OCI-LY3 (cell line): ENCODE data around the gene ZSCAN30.

ENCODE experiments used
- H2AFZ ChIP-seq: fragments of 200-600, 300-600 bp; shearing (Covaris generic); 2 replicates; pipeline ENCODE4 v1.6.0; 2014; ENCODE audit warnings: antibody characterized with exemption, low read depth, low read length
- H3K27ac ChIP-seq: fragments of 200-600, 300-600 bp; sonication (generic); 2 replicates; pipeline ENCODE4 v1.5.1; 2014; ENCODE audit warnings: mild to moderate bottlenecking, low read length, moderate library complexity, mixed read lengths
- H3K27me3 ChIP-seq: fragments of 200-600, 300-600 bp; sonication (generic); 2 replicates; pipeline ENCODE4 v1.6.1; 2014; ENCODE audit warnings: low read depth, low read length, mixed read lengths
- H3K36me3 ChIP-seq: fragments of 200-600, 300-600 bp; sonication (generic); replicated peaks from 2 replicates; pipeline ENCODE3; 2014; ENCODE audit warnings: low read depth, low read length, mixed read lengths
- H3K4me1 ChIP-seq: fragments of 300-600, 200-600 bp; sonication (generic); 2 replicates; pipeline ENCODE4 v1.6.1; 2014; ENCODE audit warnings: low read length, mixed read lengths
- H3K4me2 ChIP-seq: fragments of 200-600, 300-600 bp; sonication (generic); 2 replicates; pipeline ENCODE4 v1.6.1; 2014; ENCODE audit warnings: low read length, mixed read lengths
- H3K4me3 ChIP-seq: fragments of 300-600, 200-600 bp; sonication (generic); 2 replicates; pipeline ENCODE4 v1.5.1; 2014; ENCODE audit warnings: antibody characterized with exemption, mild to moderate bottlenecking, low read length, moderate library complexity
- H3K79me2 ChIP-seq: fragments of 300-600, 200-600 bp; shearing (Covaris generic); 2 replicates; pipeline ENCODE4 v1.6.1; 2014; ENCODE audit warnings: mild to moderate bottlenecking, low read length, mixed read lengths
- H3K9ac ChIP-seq: fragments of 300-600, 200-600 bp; shearing (Covaris generic); 2 replicates; pipeline ENCODE4 v1.6.0; 2014; ENCODE audit warnings: mild to moderate bottlenecking, low read length, moderate library complexity
- H3K9me3 ChIP-seq: fragments of 200-600, 300-600 bp; shearing (Covaris generic); 2 replicates; pipeline ENCODE4 v1.6.1; 2014; ENCODE audit warnings: low read length, mixed read lengths; ENCODE audit not compliant: insufficient read depth
- H4K20me1 ChIP-seq: fragments of 200-600, 300-600 bp; sonication (generic); 2 replicates; pipeline ENCODE4 v1.6.1; 2016; ENCODE audit warnings: low read length, mixed read lengths; ENCODE audit not compliant: insufficient read depth
- EZH2phosphoT487 ChIP-seq: fragments of 200-600 bp; shearing (Covaris generic); IDR thresholded peaks from 2 replicates; pipeline ENCODE4 v1.6.1; 2018; ENCODE audit warnings: antibody characterized with exemption, mixed run types, low read depth
- TF ChIP-seq, protein P1 (sequence below): fragments of 200-600, 300-600 bp; sonication (generic); IDR thresholded peaks from 2 replicates; pipeline ENCODE4 v1.5.1; 2014; ENCODE audit warnings: antibody characterized with exemption, low read length, low read depth

ZSCAN30 gene

GRCh38 chr18:35245719-35246317 lies 44.2 kb downstream of the ZSCAN30 start:
- H3K36me3 ChIP-seq = peaks cover 91% of the 10 kb centered on the region
- H3K4me1 ChIP-seq = peaks cover 13% of the 10 kb centered on the region; the same call in 1 of the 2 replicates
- no peak overlapping the region for H3K4me2 ChIP-seq
- H3K4me3 ChIP-seq = no peak overlapping the region
- peaks cover 74% of the 10 kb centered on the region for H3K9me3 ChIP-seq
- H3K9ac ChIP-seq = no peak overlapping the region
- H3K27ac ChIP-seq = no peak overlapping the region
- no peaks in the 10 kb centered on the region for H4K20me1 ChIP-seq
- H3K27me3 ChIP-seq = no peaks in the 10 kb centered on the region
- no peak overlapping the region for H2AFZ ChIP-seq
- H3K79me2 ChIP-seq = peaks cover 24% of the 10 kb centered on the region
- no peak for TF ChIP-seq EZH2phosphoT487
- TF ChIP-seq, protein P1, sequence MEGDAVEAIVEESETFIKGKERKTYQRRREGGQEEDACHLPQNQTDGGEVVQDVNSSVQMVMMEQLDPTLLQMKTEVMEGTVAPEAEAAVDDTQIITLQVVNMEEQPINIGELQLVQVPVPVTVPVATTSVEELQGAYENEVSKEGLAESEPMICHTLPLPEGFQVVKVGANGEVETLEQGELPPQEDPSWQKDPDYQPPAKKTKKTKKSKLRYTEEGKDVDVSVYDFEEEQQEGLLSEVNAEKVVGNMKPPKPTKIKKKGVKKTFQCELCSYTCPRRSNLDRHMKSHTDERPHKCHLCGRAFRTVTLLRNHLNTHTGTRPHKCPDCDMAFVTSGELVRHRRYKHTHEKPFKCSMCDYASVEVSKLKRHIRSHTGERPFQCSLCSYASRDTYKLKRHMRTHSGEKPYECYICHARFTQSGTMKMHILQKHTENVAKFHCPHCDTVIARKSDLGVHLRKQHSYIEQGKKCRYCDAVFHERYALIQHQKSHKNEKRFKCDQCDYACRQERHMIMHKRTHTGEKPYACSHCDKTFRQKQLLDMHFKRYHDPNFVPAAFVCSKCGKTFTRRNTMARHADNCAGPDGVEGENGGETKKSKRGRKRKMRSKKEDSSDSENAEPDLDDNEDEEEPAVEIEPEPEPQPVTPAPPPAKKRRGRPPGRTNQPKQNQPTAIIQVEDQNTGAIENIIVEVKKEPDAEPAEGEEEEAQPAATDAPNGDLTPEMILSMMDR = no peak

GRCh38 chr18:35244671-35245070 lies 45.4 kb downstream of the ZSCAN30 start:
- peaks cover 24% of the 10 kb centered on the region for H3K79me2 ChIP-seq
- peaks cover 79% of the 10 kb centered on the region for H3K36me3 ChIP-seq
- H2AFZ ChIP-seq = no peak overlapping the region
- H3K27ac ChIP-seq = no peak overlapping the region
- no peaks in the 10 kb centered on the region for H3K27me3 ChIP-seq
- TF ChIP-seq, protein P1 = no peak
- no peak for TF ChIP-seq EZH2phosphoT487
- H3K9me3 ChIP-seq = peaks cover 66% of the 10 kb centered on the region
- H4K20me1 ChIP-seq = no peaks in the 10 kb centered on the region
- H3K4me2 ChIP-seq = no peak overlapping the region
- no peak overlapping the region for H3K9ac ChIP-seq
- H3K4me3 ChIP-seq = no peak overlapping the region
- H3K4me1 ChIP-seq = peaks cover 17% of the 10 kb centered on the region

GRCh38 chr18:35242426-35242825 lies 47.6 kb downstream of the ZSCAN30 start:
- H3K4me3 ChIP-seq = no peak overlapping the region
- H3K27me3 ChIP-seq = no peaks in the 10 kb centered on the region
- peaks cover 11% of the 10 kb centered on the region for H3K4me1 ChIP-seq
- no peak overlapping the region for H2AFZ ChIP-seq
- peaks cover 53% of the 10 kb centered on the region for H3K9me3 ChIP-seq
- peaks cover 24% of the 10 kb centered on the region for H3K79me2 ChIP-seq
- TF ChIP-seq, protein P1 = no peak
- no peak for TF ChIP-seq EZH2phosphoT487
- no peak overlapping the region for H3K4me2 ChIP-seq
- H4K20me1 ChIP-seq = no peaks in the 10 kb centered on the region
- H3K27ac ChIP-seq = no peak overlapping the region
- no peak overlapping the region for H3K9ac ChIP-seq
- peaks cover 61% of the 10 kb centered on the region for H3K36me3 ChIP-seq

- peak overlapping the region; percentile 82 for H3K4me3 ChIP-seq
- H3K9ac ChIP-seq = peak overlapping the region; percentile 89
- H2AFZ ChIP-seq = no peak overlapping the region
- peak overlapping the region; percentile 75 for H3K27ac ChIP-seq
- no peaks in the 10 kb centered on the region for H4K20me1 ChIP-seq
- no peaks in the 10 kb centered on the region for H3K27me3 ChIP-seq
- H3K4me2 ChIP-seq = peak overlapping the region; percentile 69
- H3K79me2 ChIP-seq = peaks cover 24% of the 10 kb centered on the region
- H3K4me1 ChIP-seq = peaks cover 8% of the 10 kb centered on the region
- peaks cover 51% of the 10 kb centered on the region for H3K36me3 ChIP-seq
- peaks cover 44% of the 10 kb centered on the region for H3K9me3 ChIP-seq
- no peak for TF ChIP-seq EZH2phosphoT487
- TF ChIP-seq, protein P1 = no peak
These were observed 48.6 kb downstream of the ZSCAN30 start for GRCh38 chr18:35241448-35241804.
